ENCODE results near the gene KIAA1755.

- TF ChIP-seq POLR2A (IDR thresholded peaks at IDR 0.05) (no peak), CTCF (IDR thresholded peaks at IDR 0.05) (no peak), POLR2AphosphoS5 (IDR thresholded peaks at IDR 0.05) (no peak), EP300 (IDR thresholded peaks at IDR 0.05) (no peak)
These were observed 80.7 kb downstream of the KIAA1755 start for GRCh38 chr20:38179846-38180245.
